Measurements from ENCODE around the gene NOP14.
"Not testable (repeated sequence)": the region's sequence is repeated elsewhere in the genome, so short reads cannot be mapped to it uniquely, and the experiment has no call there.

NOP14 gene

DNA sequence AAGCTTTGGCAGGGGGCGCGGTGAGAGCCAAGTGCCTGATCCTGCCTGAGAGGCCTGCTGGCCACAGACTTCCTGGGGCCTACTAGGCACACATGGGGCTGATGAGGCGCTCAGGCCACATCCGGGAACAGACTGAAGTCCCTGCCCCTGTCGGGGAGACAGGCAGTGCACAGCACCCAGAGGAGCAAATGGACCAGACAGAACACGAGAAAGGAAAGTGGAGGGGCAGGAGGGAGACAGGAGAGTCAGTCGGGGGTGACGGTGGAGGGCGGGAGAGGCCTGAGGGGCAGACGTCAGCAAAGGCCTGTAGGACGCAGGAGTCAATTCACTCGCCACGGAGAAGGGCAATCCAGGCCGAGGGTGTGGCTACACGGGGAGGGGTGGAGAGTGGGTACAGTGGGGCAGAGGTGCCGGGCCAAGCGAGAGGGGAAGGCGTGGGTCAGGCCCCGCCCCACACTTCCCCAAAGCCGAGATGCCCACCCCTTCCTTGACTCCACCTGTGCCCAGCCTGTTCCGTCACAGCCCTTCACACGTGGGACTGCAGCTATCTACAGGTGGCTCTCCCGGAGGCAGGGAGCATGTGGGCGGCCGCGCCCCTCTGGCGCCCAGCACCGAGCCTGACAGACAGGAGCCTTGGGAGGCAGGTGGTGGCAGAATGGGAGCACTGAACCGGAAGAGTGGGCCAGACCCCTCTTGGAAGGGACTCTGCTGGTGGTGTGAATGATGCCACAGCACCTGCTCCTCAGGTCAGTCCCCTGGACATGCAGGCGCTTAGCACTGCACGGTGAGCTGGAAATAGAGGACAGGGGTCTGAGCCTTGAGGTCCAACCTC is 20.5 kb downstream of the NOP14 start:
- no peak for DNase-seq (ENCODE audit: low read depth)

DNA sequence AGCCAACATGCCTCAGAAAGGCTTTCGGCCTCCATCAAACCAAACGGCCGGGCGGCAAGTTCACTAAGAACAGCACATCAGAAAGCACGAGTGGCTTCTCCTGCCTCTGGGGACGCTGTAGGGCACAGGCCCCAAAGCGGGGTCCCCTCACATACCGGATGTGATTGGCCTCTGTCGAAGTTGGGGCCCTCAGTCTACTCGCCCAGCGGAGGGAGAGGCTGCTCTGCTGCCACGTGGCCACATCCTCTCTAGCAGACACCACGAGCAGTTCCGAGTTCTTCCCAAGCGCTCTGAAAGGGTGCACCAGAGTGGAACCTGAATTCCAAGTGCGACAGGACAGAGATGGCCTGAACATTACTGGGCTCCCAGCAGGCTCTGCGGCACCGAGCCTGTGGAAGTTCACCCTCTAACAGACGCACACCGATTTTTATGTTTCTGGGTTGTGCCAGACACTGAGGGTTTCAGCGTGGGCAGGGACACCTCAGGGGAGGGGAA is 21.1 kb downstream of the NOP14 start:
- no peak for DNase-seq (ENCODE audit: low read depth)

DNA sequence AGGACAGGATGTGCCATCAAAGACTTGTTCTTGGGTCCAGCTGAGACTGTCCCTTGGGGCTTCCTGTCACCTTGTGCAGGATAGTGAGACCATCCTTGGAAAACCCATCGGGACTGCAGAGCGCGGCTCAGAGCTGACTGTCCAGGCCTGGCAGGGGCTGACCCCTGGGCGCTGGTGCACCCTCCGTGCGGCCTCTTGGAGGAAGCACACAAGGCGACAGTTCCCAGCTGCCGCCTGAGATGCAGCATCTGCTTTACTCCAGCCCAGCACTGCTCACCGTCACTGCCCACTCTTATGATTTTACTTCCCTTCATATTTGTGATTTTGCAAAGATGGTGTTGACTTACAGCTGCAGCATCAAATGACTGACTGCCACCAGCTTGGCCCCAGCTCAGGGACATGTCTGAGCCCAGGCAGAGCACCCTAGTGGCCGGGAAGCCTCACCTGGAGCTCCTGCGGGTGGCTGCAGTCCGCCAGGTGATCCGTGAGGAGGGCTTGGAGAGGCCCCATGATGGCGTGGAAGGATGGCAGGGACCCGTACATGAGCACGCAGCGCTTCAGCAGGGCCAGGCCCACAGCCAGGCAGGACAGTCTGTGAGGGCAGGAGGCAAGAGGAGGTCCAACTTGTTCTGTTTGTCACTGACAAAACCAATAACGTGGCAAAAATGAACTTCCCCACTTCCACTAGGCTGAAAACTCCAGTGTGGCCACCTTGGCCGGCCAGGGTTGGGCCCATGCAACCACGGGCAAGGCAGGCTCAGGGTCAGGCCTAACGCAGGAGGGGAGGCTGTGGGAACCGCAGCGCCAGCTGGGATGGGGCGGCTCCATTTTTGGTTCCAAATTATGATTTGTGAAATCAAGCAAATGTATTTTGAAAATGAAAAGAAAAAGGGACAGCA is 21.8 kb downstream of the NOP14 start:
- DNase-seq (ENCODE audit: low read depth) = no peak

DNA sequence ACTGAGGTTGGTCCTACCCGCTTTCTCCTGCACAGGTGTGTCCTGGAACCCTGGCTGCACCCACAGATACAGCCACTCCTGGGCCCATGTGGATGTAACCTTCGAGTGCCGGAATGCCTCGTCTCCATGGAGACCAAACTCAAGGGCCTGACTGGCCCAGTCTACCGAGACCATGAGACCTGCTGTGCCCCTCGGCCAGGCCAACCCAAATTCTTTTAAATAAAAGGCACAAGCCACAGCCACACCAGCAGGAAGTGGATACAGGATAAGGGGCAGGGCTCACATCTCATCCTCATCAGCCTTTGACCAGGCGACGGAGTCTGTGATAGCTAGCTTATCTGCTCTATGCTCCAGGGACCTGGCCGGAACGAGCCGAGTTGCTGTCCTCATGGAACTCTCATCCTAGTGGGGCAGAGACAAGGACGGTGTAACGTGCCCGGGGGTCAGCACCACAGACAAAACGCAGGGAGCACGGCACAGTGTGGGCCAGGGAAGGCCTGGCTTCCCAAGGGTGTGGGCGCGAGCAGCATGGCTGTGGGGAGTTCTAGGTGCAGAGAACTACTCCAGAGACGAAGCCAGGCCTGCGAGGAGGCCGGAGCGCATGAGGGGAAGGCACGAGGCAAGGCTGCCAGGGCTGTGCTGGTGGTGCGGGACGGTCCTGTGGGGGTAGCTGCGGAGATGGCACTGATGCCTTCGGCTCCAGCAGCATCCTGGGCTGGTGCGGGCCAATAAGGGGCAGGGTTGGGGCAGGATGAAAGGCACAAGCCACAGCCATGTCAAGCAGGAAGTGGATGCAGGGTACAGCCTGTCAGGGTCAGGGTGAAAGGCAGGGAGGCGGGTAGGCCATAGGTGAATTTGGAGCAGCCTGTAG is 22.7 kb downstream of the NOP14 start:
- DNase-seq (ENCODE audit: low read depth) = no peak

DNA sequence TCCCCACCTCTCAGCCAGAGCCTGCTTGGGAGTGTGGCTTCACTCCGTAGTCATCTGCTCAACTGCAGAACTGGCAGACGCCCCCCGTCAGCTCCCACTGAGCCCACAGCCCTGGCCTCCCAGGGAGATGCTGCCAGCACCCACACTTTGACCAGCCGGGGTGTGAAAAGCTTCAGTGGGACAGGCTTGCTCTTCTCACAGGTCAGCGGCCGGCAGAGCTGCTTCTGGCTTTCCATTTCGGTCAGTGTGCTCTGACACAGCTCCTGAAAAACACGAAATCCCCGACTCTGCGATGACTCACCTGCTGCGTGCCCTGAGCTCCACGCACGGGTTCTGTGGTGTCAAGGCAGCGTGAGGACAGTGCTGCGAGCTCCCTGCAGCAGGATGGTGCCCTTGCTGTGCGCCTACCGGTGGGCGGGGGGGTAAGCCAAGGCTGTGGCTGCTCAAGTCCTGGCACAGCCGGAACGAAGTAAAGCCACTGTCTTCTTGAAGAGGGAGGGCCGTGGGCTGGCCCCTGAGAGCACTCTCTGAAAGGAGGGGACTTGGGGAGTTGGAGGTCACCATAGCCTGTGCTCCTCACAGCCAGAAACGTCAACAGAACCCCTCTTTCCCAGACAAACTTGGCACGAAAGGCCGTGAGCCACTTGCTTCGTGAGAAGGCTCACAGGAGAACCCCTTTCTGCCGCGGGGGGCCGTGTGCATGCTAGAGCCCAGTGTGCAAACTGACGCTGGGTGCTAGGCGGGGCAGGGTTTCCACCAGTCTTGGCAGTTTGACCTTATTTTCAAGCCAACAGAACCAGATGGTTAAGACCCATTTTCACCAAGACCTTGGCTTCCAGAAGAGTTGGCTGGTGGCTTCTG is 23.6 kb downstream of the NOP14 start:
- DNase-seq (ENCODE audit: low read depth) = no peak

DNA sequence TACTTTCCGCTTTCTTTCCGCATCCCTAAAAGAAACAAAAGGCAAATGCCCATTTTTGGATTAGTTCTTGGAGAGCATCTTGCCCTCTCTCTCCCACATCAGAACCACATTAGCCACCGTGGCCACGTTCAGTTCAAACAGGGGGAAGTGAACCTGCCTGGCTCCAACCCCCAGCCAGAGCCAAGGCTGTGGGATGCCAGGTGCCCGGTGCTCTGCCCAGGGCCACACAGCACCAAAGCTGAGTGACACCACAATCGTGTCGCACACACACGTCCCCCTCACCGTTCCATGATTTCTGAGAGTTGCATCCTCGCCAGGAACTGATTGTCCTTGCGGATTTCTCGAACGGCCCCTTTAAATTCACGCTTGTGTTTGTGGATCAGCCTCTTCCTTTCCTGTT is 24.3 kb downstream of the NOP14 start:
- DNase-seq (ENCODE audit: low read depth) = no peak

DNA sequence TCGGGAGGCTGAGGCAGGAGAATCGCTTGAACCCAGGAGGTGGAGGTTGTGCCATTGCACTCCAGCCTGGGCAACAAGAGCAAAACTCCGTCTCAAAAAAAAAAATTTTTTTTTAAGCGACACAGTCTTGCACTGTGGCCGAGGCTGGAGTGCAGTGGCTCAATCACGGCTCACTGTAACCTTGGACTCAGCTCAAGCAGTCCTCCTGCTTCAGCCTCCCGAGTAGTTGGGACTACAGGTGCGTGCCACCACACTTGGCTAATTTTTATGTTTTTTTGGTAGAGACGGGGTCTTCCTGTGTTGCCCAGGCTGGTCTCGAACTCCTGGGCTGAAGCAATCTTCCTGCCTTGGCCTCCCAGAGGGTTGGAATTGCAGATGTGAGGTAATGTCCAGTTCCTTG is 24.8 kb downstream of the NOP14 start:
- DNase-seq (ENCODE audit: low read depth) = not testable (repeated sequence)

DNA sequence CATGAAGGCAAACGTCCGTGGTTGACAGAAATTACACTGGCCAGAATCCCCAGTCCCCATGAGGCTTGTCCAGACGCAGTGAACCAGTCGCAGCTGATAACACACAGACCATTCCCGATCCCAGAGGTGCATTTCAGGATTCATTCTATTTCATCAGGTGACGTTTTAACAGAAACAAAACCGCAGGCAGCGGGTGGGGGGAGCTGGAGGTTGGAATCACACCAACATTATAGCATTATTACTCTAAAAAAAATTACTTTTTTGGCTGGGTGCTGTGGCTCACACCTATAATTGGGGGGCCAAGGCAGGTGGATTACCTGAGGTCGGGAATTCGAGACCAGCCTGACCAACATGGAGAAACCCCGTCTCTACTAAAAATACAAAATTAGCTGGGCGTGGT is 25.2 kb downstream of the NOP14 start:
- no peak for DNase-seq (ENCODE audit: low read depth)

DNA sequence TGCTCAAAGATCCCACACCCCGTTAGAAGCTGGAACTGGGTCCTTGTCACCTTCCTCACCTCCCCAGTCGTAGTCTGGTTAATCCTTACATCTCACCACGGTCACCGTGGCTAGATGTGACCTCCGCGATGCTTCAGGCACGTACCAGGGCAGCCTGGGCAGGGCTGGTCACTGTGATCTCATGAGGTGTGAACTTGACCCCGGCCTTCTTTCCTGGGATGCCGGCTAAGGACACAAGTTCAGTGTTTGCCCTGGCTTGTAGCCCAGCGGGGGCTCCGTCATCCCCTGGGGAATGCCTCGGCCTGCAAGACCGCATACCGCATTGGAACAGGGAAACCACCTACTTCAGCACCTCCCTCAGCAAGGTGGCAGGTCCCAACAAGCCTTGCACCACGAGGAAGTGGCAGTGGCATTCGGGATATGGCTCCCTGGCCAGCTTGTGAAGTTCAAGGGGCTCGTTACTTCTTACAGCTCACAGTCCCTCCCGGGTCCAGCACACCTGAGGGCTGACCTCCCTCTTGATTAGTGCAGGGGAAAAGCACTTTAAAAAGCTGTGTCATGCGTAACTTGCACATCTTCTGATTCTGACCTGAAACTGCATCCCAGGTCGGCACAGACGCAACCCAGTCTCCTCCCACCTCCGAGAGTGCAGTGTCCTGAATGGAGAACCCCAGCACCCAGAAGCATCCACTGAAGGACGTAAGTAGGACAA is 25.9 kb downstream of the NOP14 start:
- DNase-seq (ENCODE audit: low read depth) = no peak

DNA sequence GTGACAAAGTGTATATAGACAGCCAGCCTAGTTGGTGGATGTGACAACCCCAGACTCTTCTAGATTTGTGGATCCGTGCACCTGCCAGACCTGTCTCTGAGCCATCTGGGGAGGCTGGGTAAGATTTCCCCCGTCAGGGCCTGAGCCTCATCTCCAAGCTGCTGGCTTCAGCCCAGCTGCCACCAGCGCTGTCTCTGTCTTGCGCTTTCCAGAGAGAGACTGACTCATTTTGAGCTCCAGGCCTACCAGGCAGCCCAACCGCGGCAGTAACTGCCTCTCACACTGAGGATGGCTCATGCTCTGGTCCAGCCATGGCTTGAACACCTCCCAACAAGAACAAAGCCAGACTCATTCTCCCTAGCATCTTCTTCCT is 26.4 kb downstream of the NOP14 start:
- no peak for DNase-seq (ENCODE audit: low read depth)

DNA sequence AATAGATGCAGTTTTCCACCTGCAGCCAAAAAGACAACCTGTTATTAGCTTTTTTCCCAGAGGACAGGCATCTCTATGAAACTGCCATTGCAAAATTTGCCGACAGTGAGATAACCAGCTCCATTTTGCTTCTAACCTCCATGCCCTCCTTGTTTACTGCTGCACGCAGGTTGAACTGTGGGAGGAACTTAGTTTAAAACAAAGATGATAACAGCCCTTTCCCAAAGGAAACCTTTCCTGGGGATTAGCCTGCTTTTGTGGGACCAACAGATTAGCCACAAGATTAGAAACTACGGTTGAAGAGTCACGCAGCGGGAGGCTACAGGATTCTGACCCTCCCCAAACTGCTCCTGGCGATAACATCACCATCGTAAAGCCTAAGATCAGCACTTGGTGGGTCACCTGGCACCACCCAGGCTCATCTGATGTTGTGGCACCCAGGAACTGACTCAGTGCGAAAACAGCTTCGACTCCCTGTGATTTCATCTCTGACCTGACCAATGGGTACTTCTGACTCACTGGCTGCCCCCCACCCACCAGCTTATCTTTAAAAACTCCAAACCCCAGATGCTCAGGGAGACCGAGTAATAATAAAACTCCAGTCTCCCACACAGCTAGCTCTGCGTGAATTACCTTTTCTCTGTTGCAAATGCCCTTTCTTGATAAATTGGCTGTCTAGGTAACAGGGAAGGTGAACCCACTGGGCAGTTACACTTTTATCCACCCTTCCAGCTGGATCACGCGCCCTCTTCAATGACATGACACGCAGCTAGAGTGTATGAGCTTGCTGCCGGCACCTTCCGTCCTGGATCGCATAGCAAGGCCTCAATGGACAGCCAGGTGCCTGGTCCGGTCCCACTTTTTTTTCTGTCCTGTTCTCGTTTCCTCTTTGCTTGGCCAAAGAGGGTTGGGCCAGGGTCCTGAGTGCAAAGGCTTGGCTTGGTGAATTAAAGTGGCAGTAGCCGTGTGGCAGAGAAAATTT is 27.2 kb downstream of the NOP14 start:
- DNase-seq (ENCODE audit: low read depth) = peak; percentile 52

DNA sequence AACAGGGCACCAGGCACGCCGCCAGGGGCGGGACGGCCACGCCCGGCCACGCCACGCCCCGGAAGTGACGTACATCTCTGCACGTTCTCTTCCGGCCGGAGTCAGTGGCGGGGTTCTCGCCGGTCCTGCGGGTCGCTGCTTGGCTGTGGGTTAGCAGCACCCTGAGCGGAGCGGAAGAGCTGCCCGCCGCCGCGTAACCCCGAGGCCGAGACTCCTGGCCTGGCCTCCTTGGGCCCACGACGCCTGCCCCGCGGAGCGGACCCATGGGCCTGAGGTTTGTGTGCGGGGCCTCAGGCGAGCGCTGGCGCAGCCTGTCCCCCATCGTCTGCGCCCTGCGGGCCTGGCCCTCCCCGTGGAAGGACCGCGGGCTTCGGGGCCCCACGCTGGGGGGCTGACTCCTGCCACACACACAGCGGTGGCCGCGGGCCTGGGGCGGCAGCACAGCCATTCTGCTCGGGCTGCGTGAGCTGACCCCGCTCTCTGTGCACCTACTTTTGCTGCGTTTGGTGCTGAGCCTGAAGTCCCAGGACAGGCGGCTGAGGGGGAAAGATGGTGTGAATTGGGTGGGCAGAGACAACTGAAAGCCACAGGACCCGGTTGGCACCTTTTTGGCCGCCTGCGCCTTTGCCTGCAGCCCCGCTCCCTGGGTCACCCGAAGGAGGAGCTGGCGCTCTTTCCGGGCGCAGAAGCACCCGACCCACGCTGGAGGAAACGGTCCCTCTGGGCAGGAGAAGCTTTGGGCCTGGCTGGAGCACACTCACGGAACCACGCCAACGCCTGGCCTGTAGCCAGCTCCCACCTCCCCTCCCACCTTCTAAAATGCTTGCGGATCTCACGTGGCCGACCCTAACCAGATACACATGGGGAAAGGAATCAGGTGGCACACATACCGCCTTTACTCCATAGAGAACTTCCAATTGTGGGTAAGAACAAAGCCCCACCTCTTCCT is 28.1 kb downstream of the NOP14 start:
- DNase-seq (ENCODE audit: low read depth) = peak; percentile 96

DNA sequence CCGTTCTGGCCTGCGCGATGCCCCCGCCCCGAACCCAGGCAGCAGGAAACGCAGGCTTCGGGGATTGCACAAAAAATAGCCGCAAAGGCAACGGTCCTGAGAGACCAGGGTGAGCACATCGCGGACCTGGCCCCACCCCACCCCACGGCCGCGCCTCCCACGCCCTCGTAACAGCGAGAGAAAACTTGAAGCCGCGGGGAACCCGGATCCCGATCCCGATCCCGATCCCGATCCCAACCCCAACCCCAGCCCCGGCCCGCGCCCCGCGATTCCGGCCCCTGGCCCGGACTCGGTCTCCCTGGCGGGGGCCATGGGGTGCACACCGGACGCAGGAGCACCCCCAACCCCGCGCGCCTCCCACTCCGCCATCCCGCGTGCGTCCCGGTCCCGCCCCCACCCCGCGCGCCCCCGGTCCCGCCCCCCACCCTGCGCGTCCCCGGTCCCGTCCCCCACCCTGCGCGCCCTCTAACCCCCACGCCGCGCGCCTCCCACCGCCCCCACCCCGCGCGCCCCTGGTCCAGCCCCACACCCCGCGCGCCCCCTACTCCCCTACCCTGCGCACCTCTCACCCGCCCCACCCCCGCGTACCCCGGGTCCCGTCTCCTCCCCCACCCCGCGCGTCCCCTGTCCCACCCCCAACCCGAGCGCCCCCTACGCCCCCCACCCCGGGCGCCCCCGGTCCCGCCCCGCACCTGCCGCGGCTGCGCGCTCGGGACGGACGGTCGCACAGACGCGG is 29.0 kb downstream of the NOP14 start:
- no peak for DNase-seq (ENCODE audit: low read depth)

DNA sequence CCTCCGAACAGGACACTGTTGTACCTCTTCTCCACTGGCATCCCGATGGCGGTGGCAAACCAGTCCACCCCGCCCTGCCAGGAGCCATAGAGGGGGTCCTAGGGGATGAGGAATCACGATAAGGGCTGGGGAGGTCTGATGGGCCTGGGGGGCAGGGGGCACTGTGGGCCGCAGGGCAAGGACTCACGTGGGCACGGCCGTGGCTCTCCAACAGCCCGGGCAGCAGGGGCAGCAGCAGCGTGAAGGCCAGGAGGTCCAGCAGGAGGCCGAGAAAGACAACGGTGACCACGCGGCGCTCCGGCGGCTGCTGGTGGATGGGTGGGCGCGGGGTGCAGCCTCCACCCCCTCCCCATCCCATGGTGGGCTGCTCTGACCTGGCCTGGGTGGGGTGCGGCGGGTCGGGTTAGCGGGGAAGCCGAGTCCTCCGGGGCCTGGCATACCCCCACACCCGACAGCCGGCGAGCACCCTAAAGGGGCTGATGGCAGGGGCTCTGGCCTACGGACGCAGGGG is 29.6 kb downstream of the NOP14 start:
- no peak for DNase-seq (ENCODE audit: low read depth)

DNA sequence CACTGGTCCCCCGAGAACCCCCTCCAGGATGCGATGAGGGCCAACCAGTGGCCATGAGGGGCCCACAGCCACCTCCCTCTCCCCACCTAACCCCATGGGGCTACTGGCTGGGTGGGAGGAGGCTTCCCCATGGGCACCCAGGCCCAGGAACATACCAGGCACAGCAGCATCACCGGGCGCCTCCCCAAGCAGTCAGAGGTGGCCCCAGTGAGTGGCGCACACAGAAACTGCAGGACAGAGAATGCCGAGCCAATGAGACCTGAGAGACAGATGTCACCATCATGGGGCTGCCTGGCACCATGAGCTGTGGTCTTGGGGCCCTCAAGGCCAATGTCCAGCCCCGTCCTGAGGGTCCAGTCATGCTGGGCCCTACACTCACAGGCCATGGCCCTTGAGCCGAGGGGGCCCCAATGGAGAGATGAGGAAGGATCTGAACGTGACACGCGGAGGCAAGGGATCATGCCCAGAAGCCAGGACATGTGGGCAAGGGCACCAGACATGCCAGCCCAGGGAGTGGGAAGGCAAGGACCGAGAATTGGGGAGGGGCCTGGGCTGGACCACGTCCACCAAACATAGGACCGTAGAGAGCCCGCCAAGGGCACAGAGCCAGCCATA is 30.1 kb downstream of the NOP14 start:
- DNase-seq (ENCODE audit: low read depth) = no peak

DNA sequence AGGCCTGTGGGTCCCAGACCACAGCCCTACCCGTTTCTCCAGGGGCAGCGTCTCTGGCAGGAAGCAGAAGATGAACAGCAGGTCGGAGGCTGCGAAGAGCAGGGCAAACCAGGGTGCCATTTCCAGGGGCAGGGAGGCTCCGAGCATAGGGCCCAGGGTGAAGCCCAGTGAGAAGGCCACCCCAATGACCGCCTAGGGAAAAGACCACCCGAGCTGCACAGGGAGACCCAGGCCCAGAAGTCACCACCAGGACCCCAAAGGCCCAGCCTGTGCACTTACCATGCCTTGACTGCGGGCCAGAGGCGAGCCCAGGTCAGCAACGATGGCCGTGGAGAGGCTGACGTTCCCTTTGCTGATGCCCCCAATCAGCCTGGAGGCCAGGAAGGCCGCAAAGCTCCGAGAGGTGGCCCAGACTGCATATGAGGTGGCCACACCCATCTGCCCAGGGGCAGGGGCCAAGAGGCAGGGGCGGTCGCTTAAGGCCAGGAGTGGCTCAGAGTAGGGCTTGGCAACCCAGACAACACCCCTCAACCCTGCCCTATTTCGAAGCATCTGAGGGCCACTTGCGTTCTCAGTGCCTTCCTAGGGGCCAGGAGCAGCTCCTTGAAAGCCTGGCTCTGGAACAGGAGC is 30.8 kb downstream of the NOP14 start:
- DNase-seq (ENCODE audit: low read depth) = no peak

Data from stimulated activated CD8-positive, alpha-beta memory T cell treated with anti-CD3 and anti-CD28 coated beads, Interleukin-7, amount 100 ng/mL, for 24 hours (primary cell).